ENCODE data around the gene TMEM239. TPM values are rescaled to one million over a fixed set of nuclear protein-coding genes. Genes with fewer than 3 reads are reported as not detected.

The TMEM239 gene
- total RNA-seq, 1 donor from 2014 or later: not detected

DNA sequence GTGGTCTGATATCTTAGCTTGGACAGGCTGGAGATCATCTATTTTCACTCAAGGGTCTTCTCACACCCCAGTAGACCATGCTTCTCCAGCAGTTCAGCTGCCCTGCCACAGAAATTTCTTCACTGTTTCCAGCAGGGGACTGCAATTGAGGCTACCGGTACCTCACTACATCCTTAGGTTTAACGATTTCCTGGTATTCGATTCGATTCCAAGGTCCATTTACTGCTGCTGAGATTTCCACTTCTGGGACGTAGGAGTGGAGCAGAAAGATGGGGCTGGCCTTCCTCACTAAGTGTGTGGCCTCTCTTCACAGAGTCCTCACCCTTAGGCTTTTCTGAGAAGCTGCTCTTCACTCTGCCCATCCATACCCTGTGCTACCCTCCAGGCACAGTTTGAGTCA, 30.5 kb downstream of the TMEM239 start:
- intact Hi-C loops (cut with micrococcal nuclease): no loop called here

DNA sequence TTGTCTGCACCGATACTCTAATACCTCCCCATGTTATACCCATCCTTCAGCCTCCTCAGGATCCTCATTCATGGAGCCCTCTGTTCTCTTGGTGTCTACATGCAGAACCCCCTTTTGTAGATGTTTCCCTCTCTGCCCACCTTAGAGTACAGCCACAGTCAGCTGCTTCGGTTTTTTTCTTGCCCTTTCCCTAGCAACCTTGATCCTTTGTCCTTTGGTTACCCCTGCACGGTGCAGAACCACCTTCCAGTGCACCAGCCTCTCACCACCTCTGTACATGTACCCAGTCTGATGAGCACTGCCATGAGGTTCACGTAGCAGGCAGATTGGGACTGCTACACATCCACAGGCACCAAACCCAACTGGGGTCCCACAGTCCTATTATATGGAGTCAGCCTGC, 31.6 kb downstream of the TMEM239 start:
- intact Hi-C loops (cut with micrococcal nuclease): no loop called here

DNA sequence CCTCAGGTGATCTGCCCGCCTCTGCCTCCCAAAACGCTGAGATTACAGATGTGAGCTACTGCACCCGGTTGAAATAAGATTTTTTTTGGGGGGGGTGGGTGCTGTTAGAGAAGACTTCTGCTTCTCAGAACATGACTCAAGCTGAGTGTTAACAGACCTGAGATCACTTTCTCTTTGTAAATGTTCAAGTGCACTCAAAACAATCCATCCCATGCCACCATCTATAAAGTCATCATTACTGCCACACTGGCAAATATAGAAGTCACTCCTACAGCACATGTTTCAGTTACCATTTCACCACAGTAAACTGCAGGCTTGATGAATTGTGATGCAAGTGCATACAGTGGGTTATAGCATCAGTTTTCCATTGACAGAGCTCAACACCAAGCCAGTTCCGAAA, 33.4 kb downstream of the TMEM239 start:
- intact Hi-C loops (cut with micrococcal nuclease): no loop called here

DNA sequence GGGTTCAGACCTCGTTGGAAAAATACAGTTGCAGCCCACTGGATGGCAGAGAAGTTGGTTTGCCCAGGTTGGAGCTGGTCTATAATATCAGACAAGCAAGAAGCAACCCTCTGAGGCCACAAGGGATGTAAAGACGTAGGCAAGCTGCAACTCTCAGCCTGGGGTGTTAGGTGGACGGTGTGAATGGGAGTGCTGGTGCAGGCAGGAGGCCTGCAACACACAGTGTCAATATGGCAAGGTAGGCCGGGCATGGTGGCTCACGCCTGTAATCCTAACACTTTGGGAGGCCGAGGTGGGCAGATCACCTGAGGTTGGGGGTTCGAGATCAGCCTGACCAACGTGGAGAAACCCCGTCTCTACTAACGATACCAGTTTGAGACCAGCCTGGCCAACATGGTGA, 34.9 kb downstream of the TMEM239 start:
- intact Hi-C loops (cut with micrococcal nuclease): loop anchor here (5.0 kb wide), 1 partner anchor 164 kb away; no protein-coding TSS in a partner anchor

DNA sequence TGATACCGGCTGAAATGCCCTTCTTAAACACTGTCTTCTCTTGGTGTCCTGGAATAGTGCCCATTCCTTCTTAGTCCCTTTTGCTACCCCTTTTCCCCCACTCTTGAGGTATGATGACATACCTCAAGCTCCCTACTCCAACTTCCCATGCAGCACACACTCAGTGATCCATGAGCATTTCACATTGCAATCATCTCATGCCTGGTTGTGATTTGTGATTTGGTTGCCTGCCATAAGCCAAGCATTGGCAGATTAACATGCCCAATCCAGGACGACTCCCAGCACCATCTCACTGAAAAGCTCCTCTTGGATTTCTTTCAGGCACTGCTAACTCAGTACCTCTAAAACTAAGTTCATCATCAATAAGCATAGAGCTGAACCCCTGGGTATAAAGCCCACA, 42.4 kb downstream of the TMEM239 start:
- intact Hi-C loops (cut with micrococcal nuclease): no loop called here

DNA sequence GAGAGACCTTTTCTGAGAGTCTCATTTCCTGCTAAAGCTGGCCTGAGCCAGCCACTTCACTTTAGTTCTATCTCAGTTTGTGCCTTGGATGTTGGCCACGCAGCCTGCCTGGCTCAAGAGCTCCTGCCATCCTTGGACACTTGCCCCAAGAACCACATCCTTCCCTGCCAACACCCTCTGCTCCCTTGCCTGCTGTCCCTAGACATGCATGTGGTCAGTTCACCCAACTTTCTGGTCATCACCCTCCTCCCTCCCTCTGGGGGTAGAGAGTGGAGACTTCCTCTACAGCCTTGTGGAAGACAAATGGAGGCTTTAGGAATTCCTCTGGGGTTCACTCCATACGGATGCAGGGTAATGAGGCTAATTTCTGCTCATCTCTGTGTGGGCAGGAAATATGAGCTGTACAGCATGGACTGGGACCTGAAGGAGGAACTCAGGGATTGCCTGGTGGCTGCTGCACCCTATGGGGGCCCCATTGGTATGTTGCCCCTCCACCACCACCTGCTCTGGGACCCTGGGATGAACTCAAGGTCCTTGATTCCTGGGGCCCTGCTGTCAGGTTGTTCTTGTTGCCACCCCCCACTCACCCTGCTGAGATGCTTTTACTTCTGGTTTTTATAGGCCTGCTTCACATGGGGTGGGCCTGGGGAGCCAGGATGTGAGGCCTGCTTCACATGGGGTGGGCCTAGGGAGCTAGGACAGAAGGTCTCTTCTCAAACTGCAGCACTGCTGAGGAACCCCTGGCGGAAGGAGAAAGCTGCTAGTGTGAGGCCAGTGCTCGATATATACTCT, 43.4 kb downstream of the TMEM239 start:
- intact Hi-C loops (cut with micrococcal nuclease): no loop called here

DNA sequence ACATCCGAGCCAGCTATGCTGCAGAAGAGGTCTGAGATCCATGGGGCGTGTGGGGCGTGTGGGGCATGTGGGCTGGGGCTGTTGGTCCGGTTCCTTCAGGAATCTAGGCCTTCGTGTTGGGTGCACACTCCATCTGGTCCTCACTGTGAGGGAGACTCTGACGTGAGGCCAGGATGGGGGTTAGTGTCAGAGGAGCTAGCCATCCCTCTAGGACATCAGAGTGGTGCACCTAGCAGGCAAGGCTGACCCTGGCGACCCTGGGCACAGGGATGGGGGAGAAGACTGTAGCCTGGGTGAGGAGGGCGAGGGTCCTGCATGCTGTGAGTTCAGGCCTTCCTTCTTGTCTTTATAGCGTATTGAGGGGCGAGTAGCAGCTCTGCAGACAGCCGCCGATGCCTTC, 48.5 kb downstream of the TMEM239 start:
- intact Hi-C loops (cut with micrococcal nuclease): no loop called here

DNA sequence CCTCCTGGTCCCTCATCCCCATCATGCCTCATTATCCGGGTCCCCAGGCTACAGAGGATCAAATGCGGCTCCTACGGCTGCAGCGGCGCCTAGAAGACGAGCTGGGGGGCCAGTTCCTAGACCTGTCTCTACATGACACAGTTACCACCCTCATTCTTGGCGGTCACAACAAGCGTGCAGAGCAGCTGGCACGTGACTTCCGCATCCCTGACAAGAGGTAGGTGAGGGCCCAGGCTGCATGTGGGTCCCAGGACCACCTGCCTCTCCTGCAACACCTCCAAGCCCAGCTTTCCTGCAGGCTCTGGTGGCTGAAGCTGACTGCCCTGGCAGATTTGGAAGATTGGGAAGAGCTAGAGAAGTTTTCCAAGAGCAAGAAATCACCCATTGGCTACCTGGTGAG, 48.9 kb downstream of the TMEM239 start:
- intact Hi-C loops (cut with micrococcal nuclease): no loop called here

DNA sequence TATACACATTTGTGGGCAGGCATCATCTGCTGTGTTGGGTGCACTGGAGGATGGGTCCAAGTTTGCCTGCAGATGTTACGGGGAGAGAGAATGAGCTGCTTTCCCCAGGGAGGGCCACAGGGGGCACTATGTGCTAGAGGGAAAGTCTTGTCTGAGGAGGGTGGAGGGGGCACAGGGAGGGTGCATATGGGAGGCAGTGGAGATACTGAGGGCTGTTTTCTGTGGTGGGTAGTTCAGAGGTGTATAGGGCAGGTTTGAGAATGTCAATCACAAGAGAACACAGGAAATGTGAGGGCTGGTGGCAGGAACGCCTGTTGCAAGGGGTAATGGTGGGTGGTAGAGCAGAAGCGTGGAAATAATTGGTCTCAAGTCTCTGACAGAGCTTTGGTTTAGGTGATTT, 49.5 kb downstream of the TMEM239 start:
- intact Hi-C loops (cut with micrococcal nuclease): no loop called here

DNA sequence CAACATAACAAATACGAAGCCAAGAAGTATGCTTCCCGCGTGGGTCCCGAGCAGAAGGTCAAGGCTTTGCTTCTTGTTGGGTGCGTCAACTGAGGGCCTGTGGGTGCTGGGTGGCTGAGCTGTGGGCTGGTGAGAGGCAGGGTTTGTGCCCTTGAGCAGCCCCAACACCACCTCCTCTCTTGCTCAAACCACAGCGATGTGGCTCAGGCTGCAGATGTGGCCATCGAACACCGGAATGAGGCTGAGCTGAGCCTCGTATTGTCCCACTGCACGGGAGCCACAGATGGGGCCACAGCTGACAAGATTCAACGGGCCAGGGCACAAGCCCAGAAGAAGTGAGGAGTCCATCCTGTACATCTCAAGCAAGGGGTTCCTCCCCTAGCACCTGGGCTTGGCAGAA, 50.1 kb downstream of the TMEM239 start:
- intact Hi-C loops (cut with micrococcal nuclease): no loop called here

DNA sequence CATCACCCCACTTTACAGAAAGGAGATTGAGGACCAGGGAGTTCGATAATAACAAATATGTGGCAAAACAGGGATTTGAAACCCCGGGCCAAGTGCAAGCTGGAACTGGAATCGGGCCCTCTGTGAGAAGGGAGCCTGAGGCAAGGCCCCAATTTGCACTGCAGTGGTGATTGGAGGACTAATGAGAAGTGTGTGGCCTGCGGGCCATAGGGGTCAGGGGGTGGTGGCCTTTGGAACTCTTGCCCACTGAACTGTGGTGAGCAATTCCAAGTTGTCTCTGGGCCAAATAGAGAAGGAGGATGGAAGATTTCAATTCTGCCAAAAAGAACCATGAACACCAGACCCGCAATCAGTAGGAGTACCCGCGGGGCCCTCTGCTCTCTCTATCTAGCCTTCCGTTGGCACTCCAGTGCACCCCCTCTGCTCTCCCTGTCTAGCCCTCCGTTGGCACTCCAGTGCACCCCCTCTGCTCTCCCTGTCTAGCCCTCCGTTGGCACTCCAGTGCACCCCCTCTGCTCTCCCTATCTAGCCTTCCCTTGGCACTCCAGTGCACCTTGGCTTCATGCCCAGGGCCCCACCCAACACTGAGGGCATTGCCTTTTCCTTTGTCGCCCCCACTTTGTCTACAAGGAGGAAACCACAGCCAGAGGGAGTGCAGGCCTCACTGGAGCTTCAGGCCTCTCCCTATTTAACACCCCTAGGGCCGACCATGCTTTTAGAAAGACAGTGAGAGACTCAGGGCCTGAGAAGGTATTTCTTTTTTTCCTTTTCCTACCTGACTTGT, 51.1 kb downstream of the TMEM239 start:
- intact Hi-C loops (cut with micrococcal nuclease): no loop called here

Other genes with a start within 250 kb of the TMEM239 start
- 478 and 501 TPM in 2 replicates for gene NOP56, start 163.7 kb upstream of the TMEM239 start, total RNA-seq
- gene IDH3B, start 152.1 kb upstream of the TMEM239 start, total RNA-seq: 105 and 109 TPM in 2 replicates
- 3.3 and 3.7 TPM in 2 replicates for gene EBF4, start 123.6 kb upstream of the TMEM239 start, total RNA-seq
- 0.39 and 0.45 TPM in 2 replicates for gene CPXM1, start 15.7 kb upstream of the TMEM239 start, total RNA-seq
- not detected in 2 replicates for gene C20orf141, start 1.4 kb upstream of the TMEM239 start, total RNA-seq
- 22.0 and 23.4 TPM in 2 replicates for gene PCED1A, start 24.3 kb downstream of the TMEM239 start, total RNA-seq
- 47.4 and 50.5 TPM in 2 replicates for gene VPS16, start 24.4 kb downstream of the TMEM239 start, total RNA-seq
- gene PTPRA, start 57.1 kb downstream of the TMEM239 start, total RNA-seq: 65.4 and 70.2 TPM in 2 replicates
- gene GNRH2, start 227.3 kb downstream of the TMEM239 start, total RNA-seq: 0.89 and 1.7 TPM in 2 replicates
- 42.2 and 43.9 TPM in 2 replicates for gene MRPS26, start 229.7 kb downstream of the TMEM239 start, total RNA-seq

Data from T-helper 2 cell treated with Interferon-gamma antibody and Interleukin-4, amounts not matched to agents 100 ng/mL and 5 ng/mL, for 36 hours (primary cell).